ENCODE data around the gene AIDA.
"Not testable (repeated sequence)": the region's sequence is repeated elsewhere in the genome, so short reads cannot be mapped to it uniquely, and the experiment has no call there.

AIDA gene, protein sequence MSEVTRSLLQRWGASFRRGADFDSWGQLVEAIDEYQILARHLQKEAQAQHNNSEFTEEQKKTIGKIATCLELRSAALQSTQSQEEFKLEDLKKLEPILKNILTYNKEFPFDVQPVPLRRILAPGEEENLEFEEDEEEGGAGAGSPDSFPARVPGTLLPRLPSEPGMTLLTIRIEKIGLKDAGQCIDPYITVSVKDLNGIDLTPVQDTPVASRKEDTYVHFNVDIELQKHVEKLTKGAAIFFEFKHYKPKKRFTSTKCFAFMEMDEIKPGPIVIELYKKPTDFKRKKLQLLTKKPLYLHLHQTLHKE

DNA sequence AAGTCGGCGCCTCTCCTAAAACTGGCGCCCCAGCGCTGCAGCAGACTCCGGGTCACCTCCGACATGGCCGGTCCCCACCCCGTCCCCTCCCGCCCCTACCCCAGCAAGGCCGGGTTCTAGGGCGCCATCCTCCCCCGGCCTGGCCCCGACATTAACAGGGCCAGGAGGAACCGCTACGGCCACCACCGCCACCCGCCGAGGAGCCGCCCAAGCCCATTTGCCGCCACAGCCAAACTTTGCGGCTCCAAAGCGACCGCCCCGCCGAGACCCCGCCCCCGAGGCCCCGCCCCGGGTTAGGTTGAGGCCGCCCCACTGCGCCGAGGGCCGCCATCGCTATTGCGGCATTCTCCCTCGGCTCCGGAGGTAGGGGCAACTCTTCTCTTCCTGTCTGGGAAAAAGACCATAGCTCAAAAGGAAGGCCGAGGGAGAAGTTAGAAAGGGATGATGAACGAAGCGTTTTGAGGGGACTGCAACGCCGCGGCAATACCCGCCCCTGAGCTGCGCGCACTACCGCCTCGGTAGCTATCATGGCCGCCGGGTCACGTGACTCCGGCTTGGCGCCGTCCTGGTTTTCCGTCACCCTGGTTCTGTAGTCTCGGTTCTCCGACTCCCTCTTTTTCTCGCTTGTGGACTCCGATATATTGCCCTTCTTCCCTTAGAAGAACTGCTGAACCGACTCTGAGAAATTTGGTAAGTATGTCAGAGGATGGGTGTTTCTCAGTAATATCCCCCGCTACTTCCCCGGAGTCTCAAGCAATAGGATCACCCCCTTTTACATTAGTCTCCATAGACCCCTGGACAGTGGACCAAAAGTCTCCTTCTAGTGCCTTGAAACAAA lies at the start of gene AIDA, which contains the start of gene BROX:
AIDA (minus strand) TSS at position 239 of the 838 bp plus-strand sequence; CDS start at position 65, 174 bp downstream.
BROX (plus strand) TSS at position 312 of the 838 bp plus-strand sequence. CDS start 3,136 bp downstream, outside the sequence.
- DNase-seq = peak; percentile 80

DNA sequence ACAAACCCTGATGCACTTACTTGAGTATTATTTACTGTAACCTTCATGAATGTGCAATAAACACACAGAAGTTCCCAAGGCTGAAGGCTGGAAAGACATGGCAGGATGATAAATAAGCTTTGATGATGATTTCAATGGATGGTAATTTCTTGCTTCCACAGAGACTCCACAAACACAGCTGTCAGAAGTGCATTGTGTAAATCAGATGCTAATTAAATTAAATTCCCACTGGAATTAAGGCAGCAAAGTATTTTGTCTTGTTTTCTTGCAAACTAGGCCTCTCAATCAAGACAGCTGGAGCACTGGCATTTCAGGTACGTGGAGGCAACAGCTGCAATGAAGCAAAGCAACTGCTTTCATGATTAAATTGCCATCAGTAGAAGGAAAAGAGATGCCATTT lies 48.8 kb upstream of the AIDA start:
- DNase-seq = no peak

DNA sequence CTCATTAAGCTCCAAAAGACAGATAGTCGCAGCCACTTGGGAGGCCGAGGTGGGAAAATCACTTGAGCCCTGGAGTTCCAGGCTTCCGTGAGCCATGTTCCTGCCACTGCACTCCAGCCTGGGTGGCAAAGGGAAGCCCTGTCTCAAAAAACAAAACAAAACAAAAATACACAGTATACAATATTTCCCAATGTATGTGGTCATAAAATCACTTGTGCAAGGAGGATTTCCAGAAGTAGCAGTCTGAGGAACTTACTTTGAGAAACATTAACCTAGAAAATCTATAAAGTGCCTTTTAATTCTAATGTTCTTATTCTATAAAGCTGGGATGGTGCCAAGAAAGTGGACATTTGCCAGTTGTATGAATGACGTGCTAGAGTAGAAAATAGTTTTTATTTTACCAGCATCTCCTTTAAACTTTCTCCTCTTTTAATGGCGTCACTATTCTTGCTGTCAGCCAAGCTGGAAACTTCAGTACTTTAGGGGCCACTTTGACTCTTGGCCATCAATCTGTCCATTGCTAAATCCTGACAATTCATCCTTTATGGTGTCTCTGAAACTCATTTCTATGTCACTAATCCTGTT lies 47.3 kb upstream of the AIDA start:
- DNase-seq = no peak

DNA sequence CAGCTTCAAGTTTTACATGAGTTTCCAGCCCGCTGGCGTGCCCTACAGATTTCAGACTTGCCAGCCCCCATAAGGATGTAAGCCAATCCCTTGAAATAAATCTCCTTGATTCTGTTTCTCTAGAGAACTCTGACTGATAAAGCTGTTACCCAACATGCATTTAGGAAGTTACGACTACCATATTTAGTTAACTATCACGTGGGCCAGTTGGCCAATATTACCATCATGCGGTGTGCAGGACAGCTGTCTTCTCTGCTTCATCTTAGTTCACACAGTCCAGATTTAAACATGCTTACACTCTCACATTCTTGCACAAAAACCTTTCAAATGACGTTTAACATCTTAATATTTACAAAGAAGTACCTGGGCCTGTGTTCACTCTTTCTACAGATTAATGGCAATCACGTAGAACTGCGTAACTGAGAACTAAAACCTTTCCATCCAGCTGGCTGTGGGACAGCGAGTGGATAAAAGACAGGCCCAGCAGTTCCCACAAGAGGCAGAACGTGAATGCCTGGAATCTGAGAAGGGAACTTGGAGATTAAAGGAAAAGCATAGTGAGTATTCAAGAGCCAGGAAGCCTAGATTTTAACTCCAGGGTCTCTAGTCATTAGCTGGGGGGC lies 45.5 kb upstream of the AIDA start:
- DNase-seq = no peak

DNA sequence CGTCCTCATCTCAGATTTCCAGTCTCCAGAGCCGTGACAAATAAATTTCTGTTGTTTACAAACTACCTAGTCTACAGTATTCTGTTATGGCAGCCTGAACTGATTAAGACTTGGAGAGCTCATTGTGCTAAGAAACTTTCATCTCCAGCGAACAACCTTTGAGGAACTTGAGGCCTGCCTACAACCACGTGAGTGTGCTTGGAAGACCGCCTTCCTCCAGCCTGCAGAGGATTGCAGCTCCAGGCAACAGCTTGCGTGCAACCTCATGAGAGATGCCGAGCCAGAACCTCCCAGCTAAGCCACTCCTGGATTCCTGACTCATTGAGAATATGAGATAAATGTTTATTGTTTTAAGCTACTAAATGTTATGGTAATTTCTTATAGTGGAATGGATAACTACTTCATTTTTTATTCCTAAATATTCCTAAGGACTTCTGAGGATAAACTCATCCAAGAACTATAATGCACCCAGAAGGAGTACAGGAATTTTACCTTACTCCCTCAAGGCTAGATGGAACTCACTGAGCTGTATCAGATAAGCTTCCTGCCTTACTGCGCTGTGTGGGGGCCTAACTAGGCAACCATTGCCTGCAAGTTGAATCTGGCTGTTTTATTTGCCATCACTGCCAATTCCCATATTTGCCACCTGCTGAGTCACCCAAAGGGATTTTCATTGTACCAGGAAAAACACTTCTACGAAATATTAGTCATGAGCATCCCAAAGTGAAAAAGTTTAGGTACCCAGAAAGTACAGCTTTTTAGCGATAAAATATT lies 42.3 kb upstream of the AIDA start:
- no peak for DNase-seq

DNA sequence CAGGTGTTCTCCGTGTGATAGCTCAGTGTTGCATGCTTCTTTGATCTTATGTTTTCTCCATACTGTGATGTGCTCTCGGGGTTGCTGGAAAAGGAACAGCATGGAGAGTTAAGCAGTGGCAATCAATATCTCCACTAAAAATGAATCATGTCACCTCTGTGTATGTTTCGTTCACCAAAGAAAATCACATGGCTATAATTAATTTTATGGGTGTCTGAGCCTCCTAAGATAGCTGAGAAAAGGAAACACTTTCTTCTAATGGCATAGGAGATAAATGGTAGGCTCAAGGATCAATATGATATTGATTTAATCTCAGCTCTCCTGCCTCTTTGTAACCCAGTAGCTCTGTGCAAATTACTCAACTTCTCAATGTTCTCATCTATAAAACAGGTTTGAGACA lies 39.0 kb upstream of the AIDA start:
- no peak for DNase-seq

DNA sequence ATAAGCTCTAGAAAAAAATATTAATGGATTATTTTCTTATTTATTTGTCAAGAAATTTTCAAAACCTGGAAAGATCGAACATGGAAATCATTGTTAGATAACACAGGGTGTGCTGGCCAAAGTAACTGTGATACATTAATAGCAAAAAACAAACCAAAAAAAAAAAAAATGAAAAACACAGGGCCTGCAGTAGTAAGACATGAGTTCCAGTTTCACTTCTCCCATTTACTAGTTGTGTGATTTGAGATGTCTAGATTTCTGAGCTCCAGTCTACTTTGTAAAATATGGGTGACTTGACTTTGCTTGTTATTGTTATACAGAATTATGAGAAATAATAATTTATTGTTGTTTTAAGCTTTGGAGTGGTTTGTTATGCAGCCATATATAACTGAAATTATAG lies 38.4 kb upstream of the AIDA start:
- no peak for DNase-seq

DNA sequence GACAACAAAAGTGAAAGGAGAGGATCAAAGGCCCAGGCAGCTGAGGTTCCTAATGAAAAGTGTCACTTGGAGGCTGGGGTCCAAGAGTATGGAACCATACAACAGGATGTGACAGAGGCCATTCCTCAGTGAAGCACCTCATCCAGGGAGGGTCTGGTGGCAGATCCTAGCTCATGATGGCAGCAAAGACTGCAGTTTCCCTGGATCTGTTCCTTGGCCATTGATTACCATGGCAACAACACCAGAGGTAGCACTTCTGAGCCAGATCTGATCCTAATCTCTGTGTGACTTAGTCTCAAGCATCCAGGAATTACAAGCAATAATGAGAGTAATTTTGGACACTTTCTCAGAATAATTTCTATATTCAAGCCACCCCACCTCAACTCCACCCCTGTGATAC lies 37.6 kb upstream of the AIDA start:
- DNase-seq = no peak

DNA sequence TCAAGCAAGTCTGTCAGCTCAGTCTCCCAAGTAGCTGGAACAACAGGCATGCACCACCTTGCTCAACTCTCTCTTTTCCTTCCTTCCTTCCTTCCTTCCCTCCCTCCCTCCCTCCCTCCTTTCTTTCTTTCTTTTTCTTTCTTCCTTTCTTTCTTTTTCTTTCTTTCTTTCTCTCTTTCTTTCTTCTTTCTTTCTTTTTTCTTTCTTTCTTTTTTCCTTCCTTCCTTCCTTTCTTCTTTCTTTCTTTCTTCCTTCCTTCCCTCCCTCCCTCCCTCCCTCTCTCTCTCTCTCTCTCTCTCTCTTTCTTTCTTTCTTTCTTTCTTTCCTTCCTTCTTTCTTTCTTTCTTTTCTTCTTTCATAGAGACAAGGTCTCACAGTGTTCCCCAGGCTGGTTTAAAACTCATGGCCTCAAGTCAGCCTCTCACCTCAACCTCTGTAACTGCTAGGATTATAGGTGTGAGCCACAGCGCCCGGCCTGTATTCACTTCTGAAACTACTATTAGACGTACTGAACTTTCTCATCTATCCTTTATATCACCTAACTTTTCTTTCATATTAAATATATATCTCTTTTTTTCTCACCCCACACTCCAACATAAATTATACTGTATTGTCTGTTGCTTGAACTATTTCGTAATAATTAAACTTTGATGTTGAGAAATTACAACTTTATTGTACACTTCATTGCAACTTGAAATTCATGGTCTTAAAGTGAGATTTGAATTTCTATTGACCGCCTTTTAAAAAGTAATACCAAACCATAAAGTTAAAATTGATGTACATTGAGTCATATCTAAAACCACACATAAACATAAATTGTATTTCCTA lies 29.6 kb upstream of the AIDA start:
- DNase-seq = not testable (repeated sequence)

DNA sequence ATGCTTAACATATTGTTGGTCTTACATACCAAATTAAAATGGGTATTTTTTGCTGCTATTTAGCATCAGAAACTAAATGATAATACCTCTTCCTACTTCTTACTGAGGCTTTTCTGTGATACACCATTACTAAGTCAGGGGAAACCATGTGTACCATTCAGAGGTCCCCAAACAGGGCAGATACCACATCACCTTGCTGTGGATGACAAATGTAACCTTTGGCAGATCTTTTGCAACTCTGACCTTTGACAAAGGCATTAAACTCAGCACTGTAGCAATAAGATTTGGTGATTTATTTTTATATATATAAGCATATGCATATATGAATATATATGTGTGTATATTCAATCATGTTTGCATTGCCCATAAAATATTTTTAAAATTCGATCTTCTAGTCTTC lies 27.6 kb upstream of the AIDA start:
- DNase-seq = no peak

DNA sequence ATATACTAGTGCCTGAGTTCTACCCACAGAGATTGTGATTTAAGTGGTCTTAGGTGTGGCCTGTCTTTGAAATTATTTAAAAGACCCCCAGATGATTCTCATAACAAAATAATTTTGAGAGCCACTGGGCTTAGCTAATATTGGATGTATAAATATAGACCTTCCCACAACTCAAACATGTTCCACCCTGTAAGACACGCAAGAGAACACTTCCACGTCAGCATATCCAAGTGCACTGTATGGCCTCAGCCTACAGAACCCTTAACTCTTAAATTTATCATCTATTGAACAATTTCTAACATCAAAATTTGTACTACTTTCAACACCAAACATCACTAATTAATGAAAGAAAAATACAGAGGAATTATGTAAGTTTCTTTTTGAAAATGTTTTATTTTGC lies 27.2 kb upstream of the AIDA start:
- no peak for DNase-seq

DNA sequence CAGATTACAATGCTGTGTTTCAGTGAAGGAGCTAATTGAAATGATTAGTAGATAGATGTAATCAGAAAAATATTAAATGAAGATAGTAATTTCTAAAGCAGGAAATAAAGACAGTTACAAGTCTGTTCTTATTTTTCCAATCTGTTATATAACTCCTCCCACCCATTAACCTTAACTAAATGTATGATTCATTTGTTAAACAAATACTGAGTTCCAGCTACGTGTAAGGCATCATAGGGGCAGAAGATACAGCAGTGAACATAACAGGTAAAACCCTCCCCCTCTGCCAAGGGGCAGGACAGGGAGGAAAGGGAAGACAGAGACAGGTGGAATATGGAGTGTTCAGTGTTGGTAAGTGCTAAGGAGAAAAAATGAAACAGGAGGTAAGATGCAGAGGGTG lies 24.7 kb upstream of the AIDA start, which contains the start of gene FAM177B:
FAM177B (plus strand) TSS at position 231 of the 400 bp plus-strand sequence. CDS start 9,344 bp downstream, outside the sequence.
- no peak for DNase-seq

DNA sequence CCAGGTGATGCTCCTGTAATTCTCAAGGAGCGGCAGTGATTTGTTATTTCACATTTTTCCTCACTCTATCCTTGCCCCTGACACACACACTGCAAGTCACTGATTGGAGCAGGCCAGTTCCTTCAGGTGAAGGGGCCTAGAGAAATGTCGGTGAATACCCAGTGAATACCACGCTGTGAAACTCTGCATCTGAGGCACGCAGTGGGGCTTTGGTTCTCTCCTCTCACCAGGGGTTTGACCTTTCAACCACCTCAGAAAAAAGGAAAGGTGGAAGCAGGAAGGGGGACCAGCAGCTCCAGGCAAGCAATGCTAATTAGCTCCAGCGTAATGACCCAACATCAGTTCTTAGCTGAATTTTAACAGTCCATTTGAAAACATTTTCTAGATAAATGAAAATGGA lies 24.2 kb upstream of the AIDA start:
- DNase-seq = no peak

DNA sequence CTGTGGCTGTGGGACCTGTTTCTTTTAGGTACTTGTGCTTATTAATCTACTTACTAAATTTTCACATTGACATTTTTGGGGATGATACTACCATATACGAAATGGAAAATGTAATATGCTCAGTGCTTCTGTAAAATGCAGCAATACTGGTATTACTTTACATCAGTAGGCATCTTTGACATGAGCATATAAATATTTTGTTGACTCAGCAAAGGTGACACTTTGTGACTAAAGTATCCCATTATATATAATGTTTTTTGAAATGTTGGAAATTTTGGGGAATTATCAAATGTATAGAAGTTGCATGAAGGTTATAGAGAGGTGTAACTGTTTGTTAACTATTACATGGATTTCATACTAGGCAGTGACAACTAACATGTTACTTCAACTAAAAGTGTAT lies 22.4 kb upstream of the AIDA start:
- DNase-seq = no peak

DNA sequence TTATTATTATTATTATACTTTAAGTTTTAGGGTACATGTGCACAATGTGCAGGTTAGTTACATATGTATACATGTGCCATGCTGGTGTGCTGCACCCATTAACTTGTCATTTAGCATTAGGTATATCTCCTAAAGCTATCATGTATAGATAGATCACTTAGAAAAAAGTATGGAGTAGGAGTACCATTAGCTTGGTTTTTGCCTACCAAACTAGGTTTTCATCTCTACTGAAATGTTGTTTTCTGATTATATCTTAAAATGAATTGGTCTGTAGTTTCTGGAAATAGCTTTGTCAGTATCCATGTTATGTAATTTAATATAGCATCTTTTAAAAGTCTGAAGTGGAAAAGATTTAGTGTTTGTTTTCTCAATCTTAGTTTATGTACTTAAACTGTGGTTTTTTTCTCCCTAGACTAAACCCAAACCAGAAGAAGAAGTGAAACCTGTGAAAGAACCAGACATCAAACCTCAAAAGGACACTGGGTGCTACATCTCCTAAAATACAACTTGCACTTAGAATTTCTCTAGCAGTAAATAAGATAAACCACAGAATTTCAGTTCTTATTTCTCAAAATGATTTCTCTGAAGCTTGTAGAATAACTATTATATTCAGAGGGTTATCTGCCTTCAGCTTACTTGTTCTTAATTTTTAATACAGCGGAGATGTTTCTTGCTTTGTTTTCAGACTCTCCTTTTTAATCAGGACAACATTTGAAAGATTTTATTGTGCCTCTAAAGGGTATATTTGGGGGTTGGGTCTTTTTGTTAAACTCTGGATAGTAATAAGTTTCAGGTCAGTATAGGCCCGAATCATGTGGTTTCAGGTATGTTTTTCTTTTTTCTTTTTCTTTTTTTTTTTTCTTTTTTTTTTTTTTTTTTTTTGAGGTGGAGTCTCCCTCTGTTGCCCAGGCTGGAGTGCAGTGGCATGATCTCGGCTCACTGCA lies 20.2 kb upstream of the AIDA start:
- no peak for DNase-seq

DNA sequence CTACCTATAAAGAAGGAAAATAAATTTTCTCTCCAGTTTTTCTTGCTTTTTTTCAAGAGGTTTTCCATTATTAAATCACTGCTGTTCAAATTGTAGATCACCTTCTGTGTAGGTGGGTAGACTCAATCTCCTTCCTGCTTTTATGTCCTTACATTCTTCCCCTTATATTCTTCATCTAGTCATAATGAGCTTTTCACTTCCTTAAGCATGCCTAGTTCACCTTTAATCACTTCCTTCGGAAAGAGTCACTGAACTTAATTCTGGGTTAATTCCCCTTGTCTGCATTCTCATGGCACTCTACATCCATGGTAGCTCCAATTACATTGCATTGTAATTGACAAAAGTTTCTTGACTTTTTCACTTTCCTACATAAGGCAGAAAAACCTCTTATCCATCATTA lies 18.6 kb upstream of the AIDA start:
- no peak for DNase-seq

DNA sequence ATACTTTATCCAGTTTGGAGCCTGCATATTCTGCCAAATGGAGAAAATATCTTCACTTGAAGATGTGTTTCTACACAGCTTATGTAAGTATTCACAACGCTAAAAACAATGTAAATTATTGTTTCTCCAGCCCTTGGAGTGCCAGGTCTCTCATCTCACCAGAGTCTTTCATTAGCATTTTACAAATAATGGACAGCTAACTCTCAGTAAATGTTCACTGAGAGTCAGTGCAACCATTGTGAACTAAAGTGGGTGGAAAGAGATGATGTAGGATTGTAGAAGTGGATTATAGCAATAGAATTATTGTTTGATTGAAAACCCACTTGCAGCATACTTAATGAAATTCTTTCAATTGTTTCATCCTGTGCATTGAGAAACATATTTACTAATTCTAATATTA lies 16.5 kb upstream of the AIDA start:
- no peak for DNase-seq

DNA sequence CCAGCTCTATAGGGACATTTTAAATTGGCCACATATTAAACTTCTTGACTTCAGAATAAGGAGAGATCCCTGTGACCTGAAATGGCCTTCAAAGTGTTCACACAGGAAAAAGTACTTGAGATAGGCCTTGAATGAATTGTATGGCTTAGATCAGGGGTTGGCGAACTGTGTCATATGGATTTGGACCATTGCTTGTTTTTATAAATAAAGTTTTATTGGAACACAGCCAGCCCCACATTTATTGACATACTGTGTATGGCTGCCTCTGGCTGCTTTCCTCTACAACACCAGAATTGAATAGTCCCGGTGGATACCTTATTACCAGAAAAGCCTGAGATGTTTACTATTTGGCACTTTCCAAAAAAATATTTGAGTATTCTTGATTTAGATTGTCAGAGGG lies 4.1 kb upstream of the AIDA start:
- no peak for DNase-seq

DNA sequence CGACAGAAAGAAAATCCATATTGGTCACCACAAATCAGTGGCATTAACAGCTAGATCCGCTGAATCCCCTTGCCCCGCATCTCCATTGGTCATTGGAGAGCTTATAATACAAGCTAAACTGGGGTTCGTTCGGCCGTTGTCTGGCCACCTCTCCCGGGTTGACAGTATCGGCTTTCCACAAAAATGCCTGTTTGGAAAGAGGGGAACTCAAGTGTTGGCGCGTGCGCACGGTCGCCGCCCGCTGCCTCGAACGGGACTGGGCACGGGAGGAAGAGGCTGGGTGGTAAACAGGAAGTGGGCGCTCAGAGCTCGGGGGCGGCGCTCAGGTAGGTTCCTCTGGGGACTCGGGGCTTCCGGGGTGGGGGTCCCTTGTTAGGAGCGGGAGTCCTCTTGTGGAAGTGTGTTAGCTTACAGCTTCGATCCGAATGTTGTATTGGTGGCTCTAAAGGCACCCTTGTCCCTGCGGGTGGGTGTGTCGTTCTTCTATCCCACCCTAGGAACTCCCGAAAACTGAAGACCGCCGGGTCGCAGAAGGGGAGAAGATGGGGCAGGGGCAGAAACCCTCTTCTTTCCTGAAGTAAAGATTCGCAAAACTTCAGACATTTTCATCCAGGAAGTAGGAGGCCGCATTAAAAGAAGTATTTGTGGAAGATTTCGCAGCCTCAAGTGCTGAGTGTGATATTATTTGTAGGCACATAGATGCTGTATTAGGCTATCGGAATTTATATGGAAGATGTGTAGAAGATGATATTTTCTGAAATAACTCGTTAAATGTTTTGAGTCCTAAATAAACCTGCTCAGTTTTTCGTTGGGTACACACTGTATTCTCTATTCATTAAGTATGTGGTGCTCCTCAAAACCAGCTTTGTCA lies 1.0 kb upstream of the AIDA start:
- DNase-seq = peak; percentile 90

All from GDM1 (cell line).